Activated CD8-positive, alpha-beta memory T cell treated with anti-CD3 and anti-CD28 coated beads, Interleukin-2, amount 50 U/mL, for 48 hours (primary cell): ENCODE data around the gene ZFAND5.

Experiments used
- DNase-seq: peaks from one replicate; pipeline ENCODE4 v3.0.0-alpha.2; 2020

ZFAND5 gene

DNA sequence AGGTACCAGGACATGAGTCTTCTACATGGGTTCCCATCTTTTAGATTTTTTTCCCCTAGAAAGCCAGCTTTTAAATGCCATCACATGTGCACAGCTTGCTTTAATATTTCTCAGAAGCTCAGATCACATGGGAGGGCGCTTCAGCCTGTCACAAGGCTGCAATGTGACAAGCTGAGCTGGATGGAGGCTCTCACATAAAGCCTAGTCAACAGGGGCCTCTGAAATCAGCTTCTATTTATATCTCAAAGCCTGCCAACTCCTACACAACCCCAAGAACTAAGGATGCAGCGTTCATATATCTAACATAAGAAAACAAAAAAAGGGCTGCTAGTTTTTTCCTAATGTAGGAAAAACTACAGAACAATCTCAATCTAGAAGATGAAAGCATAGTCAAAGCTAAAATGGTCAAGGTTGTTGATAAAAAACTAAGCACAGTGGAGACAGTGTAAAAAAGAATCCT is 2.3 kb downstream of the ZFAND5 start:
- peak; percentile 63 for DNase-seq

DNA sequence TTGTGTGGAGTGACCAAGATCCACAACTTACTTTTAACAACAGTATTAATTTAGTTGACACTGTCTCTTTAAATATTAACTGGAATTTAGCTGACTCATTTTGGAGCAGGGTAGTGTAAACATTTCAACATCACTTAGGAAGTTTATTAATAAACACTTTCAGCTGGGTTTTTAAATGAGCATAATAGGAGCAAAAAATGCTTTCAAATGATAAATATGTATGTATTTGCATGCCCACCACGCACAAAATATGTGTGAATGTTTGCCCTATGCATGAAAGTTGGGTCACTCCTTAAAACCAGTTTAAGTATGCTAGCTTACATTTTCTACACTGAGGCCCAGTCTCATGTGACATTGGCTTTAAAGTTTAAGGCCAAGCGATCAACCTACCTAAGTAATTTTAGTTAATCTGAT is 2.9 kb downstream of the ZFAND5 start:
- no peak for DNase-seq

DNA sequence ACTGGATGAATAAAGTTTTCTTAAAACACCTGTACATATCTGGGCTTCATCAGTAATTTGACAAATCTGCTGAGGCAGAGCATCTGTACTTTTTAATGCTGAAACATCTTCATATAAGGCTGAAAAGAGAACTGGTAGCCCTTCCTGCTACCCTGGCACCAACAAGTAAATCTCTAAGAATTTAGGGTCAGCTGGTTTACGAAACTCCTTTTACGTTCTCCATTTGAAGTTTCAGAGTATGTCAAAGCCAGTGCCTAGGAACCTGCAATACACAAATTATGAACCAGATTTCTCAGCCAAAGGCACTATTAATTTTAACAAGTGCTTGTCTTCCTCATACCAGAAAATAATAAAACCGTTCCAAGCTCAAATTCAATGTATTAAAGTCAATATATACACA is 3.8 kb downstream of the ZFAND5 start:
- DNase-seq: no peak

DNA sequence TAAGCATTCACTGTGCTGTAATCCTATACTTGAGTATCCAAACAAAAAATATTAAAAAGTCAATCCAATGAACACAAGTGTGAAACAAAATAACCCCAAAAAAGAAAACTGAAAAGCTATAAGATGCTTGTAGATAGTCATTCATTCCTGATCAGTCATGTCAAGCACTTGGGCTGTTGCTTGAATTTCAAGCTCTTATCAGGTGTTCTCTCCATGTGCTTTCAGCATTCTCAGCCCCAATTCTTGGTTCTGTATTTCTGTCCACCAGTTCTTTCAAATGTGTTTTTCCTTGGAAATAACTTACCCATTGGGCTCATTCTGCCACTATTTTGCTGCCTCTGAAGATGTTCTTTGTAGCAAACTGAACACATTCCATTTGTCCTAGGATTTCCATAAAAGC is 4.7 kb downstream of the ZFAND5 start:
- DNase-seq: no peak

DNA sequence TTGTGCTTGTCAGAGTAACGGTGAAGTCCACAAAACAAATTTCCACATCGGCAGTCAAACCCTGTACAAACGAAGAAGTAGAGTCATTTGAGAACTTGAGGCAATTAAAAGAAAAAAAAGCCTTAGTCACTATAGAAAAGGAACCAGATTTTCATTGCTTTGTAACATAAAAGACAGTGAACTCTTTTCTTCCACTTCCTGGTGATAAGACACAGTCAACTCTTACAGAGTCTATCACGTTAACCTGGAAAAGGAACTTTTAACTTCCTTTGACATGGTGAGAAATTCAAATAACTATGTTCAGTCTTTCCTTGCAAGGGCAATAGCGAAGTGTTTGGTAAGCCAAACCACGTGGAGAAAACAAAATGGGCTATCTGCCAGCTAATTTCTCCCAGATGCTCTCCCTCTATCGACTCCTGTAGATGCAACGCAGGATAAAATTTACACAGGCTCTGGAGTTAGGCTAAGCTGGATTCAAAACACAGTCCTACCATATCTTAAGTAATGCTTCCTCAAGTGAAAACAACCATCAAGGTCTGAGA is 8.9 kb downstream of the ZFAND5 start:
- DNase-seq: no peak

DNA sequence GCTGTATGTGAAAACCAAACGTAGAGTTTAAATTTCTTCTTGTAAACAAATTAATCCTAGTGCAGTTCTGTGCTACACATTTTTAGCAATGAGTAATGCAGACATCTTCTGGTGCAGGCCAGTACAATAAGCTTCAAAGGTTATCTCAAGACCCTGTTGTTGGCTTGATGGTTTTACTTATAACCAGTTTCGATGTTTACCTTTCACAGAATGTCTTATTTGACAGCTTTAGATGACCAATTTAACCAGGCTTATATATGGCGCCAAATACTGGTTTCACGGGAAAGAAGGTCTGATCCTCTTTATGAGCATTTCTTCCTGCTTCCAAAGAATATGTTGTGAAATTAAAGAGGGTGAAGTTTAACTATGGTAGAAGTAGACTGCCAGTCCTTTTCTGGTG is 9.9 kb downstream of the ZFAND5 start:
- no peak for DNase-seq

DNA sequence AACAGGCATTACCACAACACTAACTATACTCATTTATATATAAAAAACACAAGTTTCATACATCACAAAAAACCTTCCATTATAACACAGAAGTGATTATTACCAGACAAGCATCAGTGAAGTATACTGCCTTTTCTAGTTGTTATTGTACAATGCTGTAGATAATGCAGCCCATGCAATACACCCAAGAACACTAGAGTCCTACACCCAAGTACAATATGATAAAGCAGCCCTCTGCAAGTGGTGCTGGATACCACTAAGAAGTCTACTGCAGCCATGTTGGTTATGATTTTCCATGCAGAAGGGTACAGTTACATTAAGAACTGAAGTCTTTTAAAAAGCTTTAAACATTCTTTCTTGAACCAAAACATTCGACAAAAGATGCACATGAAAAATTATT is 10.3 kb downstream of the ZFAND5 start:
- no peak for DNase-seq

DNA sequence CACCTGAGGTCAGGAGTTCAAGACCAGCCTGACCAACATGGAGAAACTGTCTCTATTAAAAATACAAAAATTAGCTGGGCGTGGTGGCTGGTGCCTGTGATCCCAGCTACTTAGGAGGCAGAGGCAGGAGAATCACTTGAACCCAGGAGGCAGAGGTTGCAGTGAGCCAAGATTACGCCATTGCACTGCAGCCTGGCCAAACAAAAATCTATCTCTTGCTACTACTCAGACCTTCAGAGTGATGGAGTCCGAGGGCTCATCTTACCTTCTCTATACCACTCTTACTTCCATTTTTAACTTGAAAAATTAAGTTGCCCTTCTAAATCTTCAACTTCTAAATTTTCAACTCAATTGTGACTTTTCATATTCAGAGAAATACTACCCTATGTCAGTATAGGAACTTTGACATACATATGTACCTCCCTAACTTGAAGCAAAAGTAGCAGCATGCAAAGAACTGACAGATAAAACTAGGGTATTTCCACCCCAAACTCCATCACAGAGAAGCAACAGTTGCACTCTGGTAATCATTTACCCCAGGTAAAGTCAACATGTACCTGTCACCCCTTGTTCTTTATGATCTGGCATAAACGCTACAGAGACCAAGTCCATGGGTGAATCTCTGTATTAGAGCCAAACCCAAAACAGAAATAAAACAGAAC is 11.4 kb downstream of the ZFAND5 start:
- no peak for DNase-seq

DNA sequence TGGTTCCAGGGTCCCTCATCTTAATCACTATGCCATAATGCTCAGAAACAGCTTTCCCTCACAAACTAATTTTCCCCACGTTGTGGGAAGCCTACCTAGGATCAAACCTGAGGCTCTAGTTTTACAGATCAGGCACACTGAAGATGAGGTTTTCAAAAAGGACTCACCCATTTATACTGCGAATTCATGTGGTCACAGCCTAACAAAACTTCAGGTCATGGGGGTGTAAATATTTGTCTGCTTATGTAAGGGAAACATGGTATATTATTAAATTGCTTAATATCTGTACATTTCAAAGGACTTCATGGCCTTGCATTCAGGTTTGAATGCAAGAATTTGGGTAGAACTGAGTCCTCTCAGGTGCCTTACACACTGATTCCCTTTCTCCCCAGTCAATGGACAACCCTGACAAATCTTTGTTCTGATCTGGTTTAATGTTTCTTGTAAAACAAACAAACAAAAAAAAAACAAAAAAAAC is 12.1 kb downstream of the ZFAND5 start:
- no peak for DNase-seq

DNA sequence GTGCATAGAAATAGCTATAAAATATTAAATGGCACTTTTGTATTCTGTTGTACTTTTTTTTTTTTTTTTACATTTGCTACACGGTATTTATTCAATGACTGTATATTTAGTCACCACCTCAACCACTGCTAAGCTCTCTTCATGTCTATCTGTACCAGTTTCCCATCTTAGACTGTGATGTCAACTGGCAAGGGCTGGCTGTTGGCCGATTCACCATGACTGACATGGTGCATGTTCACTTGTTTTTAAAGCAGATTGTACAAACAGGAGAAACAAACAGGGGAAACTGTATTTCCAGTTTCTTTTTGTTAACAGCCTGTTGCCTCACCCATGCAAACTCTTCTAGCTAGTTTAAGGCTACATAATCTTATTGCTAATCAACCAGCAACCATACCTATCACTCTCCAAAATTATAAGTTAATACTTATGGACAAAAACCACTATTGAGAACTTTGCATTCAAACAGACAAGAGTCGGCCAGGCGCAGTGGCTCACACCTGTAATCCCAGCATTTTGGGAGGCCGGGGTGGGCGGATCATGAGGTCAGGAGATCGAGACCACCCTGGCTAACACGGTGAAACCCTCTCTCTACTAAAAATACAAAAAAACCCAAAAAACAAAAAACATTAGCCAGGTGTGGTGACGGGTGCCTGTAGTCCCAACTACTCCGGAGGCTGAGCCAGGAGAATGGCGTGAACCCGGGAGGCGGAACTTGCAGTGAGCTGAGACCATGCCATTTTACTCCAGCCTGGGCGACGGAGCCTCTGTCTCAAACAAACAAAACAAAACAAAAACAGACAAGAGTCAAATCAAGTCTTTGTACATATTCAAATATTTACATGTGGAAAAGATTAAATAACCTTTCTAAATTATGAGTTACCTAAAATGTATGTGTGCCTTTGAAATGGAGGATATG is 13.2 kb downstream of the ZFAND5 start:
- no peak for DNase-seq

DNA sequence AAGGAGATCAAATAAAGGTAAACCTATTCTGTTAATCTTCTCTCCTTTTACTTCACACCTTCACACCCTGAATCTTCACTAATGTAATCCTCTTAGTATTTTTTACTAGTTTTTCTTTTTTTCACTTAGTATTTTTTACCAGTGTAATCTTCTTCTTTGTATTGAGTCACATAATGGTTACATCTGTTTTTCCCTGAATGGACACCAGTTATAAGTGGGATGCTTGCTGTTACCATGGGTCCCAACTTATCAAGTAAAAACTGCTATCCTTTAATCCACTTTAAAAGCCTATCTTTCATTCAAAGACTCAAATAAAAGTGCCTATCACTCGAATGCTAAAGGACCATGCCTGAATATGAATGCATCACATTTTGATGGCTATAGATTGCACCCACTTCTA is 15.1 kb downstream of the ZFAND5 start:
- no peak for DNase-seq

DNA sequence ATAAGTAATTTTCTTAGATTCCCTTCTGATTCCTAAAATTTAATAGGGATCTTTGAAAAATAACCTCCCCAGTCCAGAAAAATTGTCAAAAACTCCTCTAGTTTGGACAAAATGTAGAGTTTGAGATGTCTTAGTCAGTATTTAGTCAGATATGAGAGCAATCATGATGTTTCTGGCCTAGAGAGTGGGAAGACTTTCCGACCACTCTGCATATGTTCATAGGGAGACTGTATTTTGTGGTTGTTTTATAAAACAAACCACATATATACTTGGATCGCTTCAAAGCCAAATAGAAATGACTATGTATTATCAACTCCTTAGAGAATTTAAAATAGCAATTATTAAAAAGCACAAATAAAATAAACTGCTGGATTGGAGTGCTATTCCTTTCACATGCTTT is 15.8 kb downstream of the ZFAND5 start:
- no peak for DNase-seq

DNA sequence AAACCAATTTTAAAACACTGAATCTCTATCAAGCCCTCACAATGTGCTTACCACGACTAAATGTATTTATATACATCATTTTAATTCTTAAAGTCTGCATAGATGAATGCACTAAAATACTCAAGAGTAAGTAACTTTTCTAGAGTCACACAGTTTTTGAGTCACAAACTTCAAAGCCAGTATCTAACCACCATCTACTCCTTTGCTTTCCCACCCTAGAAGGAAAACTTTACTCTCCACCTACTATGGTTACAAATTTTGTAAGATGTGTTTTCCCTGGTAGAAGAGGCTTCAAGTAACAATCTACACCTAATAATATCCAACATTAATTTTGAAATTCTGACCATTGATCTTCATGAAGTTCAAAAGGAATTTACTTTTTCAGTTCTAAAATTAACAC is 18.7 kb downstream of the ZFAND5 start:
- no peak for DNase-seq

DNA sequence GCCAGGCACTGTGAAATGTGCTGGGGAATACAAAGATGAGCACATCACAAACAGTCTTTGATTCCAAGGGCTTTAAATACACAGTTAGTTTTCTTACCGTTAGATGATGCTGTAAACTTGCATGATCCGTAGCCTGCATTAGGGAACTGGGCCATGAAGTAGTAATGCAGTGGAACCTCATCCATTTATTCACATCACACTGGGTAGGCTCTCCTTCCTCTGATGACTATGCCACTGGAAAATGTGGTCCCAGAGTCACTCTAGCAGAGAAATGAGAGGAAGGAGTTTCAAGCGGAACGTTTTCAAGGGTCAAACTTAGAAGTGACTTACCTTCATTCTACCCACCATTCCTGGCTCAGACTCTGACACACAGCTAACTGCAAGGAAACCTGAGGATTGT is 26.4 kb downstream of the ZFAND5 start:
- DNase-seq: no peak

DNA sequence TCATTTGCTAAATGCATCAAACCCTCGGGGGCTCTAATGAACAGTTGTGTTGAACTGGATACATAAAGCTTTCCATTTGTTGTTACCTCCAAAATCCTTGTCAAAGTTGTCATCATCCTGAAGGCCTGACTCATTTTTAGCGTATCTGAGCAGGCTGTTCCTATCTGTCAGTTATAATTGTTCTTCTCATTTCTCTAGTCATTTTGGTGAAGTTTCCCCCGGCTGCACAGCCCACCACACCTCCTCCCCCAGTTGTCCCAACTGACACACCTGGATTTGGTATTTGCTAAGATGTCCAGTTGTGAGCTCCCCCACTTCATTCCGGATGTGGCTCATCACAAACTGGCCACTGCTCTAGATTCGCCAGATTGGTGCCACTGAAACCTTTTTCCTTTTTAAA is 27.7 kb downstream of the ZFAND5 start:
- DNase-seq: no peak

DNA sequence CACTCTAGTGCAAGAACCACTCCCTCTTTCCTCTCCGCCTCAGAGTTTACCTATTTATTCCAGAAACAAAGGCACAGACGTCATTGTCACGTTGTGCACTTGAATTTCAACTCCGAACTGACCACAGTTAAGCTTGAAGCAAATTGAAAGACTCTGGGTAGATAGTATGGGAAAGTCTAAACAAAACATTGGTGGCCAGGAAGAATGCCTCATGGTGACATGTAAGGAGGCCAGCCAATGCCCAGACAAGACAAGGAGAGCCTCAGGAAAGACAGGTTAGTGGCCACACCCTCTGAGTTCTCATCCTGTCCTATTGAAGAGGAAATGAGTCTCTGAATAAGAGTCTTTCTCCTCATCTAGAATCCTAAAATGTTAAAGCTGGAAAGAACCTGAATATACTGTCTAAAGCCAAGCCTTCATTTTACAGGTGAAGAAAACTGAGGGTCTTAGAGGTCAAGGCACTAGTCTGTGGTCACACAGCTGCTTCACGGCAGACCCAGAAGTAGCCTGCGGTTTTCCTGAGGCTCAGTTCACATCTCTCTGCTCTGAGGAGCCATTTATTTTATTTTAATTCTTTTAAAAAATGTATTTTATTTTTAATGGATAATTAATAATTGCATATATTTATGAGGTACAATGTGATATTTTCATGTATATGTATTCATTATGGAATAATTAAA is 30.2 kb downstream of the ZFAND5 start:
- no peak for DNase-seq

DNA sequence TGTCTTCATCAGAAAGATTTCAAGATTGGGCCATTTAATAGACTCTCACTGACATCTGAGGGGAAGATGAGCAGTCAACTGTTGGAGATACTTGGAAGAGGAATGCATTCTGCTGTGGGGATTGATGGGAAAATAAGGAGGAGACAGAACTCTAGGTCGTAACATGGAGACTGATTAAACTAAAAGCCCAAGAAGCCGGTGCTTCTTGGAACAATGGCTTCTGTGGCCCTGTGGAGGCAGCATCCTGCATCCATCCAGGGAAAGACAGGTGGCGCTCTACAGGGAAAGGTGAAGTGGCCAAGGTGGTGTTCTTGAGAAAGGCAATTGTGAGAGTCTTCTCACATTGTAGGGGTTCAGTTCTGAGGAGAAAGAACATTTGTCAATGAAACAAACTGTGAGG is 31.3 kb downstream of the ZFAND5 start:
- DNase-seq: no peak

DNA sequence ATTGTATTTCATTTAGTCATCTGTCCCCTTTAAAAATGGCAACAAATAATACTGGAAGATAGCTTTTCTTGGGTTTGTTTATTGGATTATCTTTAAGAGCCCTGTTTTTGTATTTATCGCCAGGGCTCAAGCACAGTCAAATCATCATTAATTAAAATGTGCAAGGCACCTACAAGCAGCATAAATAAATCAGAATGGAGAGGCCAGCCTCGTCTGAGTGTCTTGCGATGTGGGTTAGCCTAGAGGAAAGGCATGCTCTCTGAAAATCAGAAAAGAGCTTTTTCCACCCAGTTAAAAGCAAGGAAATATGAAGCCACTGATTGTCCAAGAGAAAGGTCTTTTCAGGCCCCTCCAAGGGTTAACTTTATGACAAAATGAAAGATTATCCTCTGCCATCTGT is 31.8 kb downstream of the ZFAND5 start:
- DNase-seq: no peak

DNA sequence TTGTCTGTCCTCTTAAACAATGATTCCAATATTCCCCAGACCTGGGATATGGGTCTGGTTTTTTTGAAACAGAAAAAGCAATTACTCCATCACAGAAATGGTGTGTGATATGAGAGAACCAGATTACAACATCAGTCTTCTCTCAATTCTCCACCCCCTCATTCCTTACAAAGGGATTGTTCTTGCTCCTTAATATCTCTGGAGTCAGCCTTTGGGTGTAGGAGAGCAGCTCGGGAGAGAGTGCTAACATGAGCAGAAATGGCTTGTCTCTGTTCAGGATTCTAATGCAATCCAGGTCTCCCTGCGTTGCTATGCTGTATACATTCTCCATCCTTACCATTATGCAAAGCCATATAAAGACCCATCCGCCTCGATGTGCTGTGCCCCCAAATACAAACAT is 32.7 kb downstream of the ZFAND5 start:
- no peak for DNase-seq

DNA sequence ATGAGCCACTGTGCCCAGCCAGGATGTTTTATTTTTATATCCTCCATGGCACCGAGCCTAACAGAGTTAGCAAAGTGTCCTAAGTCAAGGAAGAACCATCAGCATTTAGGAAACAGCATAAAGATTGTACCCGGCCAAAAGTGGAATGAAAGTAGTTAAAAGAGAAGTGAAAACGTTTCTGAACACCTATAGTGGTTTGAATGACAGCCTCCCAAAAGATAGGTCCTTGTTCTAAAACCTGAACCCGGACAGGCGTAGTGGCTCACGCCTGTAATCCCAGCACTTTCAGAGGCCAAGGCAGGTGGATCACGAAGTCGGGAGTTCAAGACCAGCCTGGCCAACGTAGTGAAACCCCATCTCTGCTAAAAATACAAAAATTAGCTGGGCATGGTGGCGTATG is 37.4 kb downstream of the ZFAND5 start:
- DNase-seq: no peak

DNA sequence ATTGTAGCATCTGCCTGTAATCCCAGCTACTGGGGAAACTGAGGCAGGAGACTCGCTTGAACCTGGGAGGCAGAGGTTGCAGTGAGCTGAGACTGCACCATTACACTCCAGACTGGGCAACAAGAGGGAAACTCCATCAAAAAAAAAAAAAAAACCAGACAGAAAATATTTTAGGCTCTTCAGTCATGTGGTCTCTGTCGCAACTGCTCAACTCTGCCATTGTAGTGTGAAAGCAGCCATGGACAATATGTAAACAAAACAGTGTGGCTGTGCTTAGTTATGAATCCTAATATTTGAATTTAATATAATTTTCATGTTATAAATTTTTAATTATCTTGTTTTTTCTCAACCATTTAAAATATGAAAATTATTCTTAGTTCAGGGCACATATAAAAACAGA is 38.4 kb downstream of the ZFAND5 start:
- DNase-seq: no peak

DNA sequence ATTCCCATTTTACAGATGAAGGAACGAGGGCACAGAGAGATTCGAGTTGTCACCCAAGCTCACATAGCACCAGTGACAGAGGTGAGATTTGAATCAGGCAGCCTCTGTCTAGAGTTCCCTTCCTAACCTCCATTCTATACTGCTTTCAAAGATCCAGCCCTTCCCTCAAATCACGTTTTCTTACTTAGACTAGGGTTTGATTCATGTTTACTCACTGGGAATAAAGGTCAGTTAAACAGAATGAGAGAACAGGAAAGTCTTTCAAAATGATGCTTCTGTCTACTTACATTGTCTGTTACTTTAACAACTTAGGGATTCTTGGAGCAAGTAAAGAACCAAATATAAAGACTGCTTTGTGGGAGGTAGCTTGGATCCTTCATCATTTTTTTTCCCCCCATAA is 40.0 kb downstream of the ZFAND5 start:
- DNase-seq: no peak

DNA sequence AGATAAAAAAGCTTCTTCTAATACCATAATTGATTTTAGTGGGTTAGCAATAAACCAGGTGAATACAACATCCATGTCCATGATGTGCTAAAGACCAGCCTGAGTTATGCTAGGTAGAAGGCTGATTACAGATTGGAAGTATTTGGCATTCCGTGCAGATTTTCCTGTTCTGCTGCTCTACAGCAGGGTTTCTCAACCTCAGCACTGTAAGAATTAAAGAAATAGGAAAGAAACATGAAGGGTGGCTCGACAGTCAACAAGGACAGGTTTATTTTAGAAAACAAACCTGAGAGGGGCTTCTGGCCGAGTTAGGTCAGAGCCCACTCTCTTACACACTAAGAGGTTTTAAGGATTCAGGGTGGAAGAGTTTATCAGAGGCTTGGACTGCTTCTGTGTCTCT is 42.3 kb downstream of the ZFAND5 start:
- no peak for DNase-seq

DNA sequence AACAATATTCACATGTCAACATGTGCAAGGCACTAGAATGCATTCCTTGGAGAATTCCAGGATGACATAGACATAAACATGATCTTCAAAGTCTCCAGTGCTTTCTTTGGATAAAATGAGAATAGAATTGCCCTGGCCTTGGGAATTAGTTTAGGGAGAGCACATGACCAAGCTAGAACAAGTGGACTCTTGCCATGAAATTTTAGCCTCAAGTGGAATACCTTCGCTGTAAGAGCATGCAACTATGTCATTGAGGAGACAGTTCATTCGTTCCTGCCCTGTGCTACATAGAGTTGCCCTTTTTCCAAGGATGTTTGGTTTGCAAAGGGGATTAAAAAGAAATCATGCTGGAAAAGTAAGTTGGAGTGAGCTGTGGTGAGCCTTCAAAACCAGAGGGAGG is 42.7 kb downstream of the ZFAND5 start:
- no peak for DNase-seq
